CD4-positive, alpha-beta T cell (primary cell): Measurements from ENCODE around the gene ORMDL3. TPM values are rescaled to one million over a fixed set of nuclear protein-coding genes. Genes with fewer than 3 reads are reported as not detected.

ENCODE experiments used
- ATAC-seq: fragments of 200-7000 bp; cut with Tn5 transposase; one replicate; pipeline ENCODE4 v1.10.0; 2022; ENCODE audit warnings: mild to moderate bottlenecking; ENCODE audit not compliant: poor library complexity
- CTCF ChIA-PET: fragments of 350-600 bp; sonication (Branson Sonifier 250); formaldehyde crosslinking; loops from one replicate; lab custom pipeline; 2021; ENCODE audit warnings: antibody characterized with exemption, inconsistent platforms; lab: Charles Lee
- POLR2A ChIA-PET: fragments of 350-600 bp; sonication (Branson Sonifier 250); formaldehyde crosslinking; loops from one replicate; lab custom pipeline; 2021; ENCODE audit warnings: antibody characterized with exemption, inconsistent platforms; lab: Charles Lee
- DNase-seq, 14 experiments: peaks; one replicate each; pipeline ENCODE4 v3.0.0-alpha.2; 2013 to 2020; ENCODE audit warnings: mixed read lengths in 2 of 14
- H3K27ac ChIP-seq, 2 donors: one replicate each; pipeline versions ENCODE4 v1.5.1 to v1.7.0; 2013; ENCODE audit warnings: low read length in 2 of 2, low read depth in 1 of 2, mild to moderate bottlenecking in 1 of 2
- H3K27me3 ChIP-seq, 2 experiments: 1 replicate in 1 of 2; 2 replicates in 1 of 2; pipeline versions ENCODE4 v1.6.1 to v1.7.0; 2013; ENCODE audit warnings: low read length in 2 of 2, control low read depth in 1 of 2, mild to moderate bottlenecking in 1 of 2, moderate library complexity in 1 of 2; ENCODE audit not compliant: insufficient read depth in 2 of 2, control insufficient read depth in 1 of 2
- H3K36me3 ChIP-seq: one replicate; pipeline ENCODE4 v1.6.1; 2013; ENCODE audit warnings: low read length, control low read depth; ENCODE audit not compliant: insufficient read depth
- H3K4me1 ChIP-seq: one replicate; pipeline ENCODE4 v1.6.1; 2013; ENCODE audit warnings: low read length, control low read depth; ENCODE audit not compliant: insufficient read depth
- H3K4me3 ChIP-seq: one replicate; pipeline ENCODE4 v1.5.1; 2013; ENCODE audit warnings: mild to moderate bottlenecking, low read length, moderate library complexity
- H3K9me3 ChIP-seq, 2 experiments: 1 replicate in 1 of 2; 2 replicates in 1 of 2; pipeline versions ENCODE4 v1.6.1 to v1.7.0; 2013; ENCODE audit warnings: low read length in 2 of 2, mild to moderate bottlenecking in 2 of 2, control low read depth in 1 of 2, moderate library complexity in 1 of 2; ENCODE audit not compliant: control insufficient read depth in 1 of 2, insufficient read depth in 1 of 2
- H3K27ac Mint-ChIP-seq: one replicate; pipeline ENCODE4 v1.8.0; 2020; ENCODE audit warnings: mixed read lengths
- H3K27me3 Mint-ChIP-seq: one replicate; pipeline ENCODE4 v1.8.0; 2021; ENCODE audit warnings: mixed read lengths
- H3K36me3 Mint-ChIP-seq: one replicate; pipeline ENCODE4 v1.8.0; 2021; ENCODE audit warnings: low read depth, mixed read lengths
- H3K4me1 Mint-ChIP-seq: one replicate; pipeline ENCODE4 v1.8.0; 2021; ENCODE audit warnings: low read depth, mixed read lengths
- H3K4me3 Mint-ChIP-seq: one replicate; pipeline ENCODE4 v1.8.0; 2020; ENCODE audit warnings: mild to moderate bottlenecking, mixed read lengths
- H3K9me3 Mint-ChIP-seq: one replicate; pipeline ENCODE4 v1.8.0; 2020; ENCODE audit warnings: mixed read lengths
- intact Hi-C, 2 experiments: fragments of 100-400 bp; cut with DNase I in 1 of 2; cut with micrococcal nuclease in 1 of 2; formaldehyde crosslinking; loops; one replicate each; pipeline versions ENCODE4 v1.15.1 to v1.9.0; 2023 to 2025; cut with DNase I, micrococcal nuclease
- total RNA-seq, 174 experiments: library from RNA in 2 of 174; stranded (reverse) in 2 of 174; gene quantifications; one replicate each; pipeline ENCODE4 v1.2.3 and lab custom pipeline; 2021 to 2026
- TF ChIP-seq, protein P1 (sequence below): fragments of 200-600 bp; IDR thresholded peaks from one replicate; pipeline ENCODE4 v1.8.0; 2022; ENCODE audit warnings: antibody characterized with exemption, mild to moderate bottlenecking

ORMDL3 gene
- total RNA-seq, 2 experiments from 2014 or later = 103 to 105 TPM

DNA sequence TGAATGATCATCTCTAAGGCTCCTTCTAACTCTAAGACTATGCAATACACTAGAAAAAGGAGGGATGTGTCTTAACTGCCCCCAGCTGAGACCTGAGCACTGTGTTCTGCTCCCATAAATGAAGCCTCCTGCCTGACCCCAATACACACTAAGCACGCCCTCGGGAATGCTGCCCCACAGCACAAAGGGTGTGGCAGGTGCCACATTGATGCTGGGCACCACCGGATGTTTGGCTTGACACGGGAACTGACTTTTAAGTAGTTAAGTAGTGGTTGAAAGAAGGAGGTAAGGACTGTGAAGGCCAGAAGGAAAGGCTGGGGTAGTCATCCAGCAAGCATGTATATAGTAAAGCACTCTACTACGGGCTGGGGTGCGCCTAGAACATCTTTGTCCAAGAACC is 39.4 kb upstream of the ORMDL3 start:
- POLR2A ChIA-PET = no interaction called here
- intact Hi-C loops = no loop called here

DNA sequence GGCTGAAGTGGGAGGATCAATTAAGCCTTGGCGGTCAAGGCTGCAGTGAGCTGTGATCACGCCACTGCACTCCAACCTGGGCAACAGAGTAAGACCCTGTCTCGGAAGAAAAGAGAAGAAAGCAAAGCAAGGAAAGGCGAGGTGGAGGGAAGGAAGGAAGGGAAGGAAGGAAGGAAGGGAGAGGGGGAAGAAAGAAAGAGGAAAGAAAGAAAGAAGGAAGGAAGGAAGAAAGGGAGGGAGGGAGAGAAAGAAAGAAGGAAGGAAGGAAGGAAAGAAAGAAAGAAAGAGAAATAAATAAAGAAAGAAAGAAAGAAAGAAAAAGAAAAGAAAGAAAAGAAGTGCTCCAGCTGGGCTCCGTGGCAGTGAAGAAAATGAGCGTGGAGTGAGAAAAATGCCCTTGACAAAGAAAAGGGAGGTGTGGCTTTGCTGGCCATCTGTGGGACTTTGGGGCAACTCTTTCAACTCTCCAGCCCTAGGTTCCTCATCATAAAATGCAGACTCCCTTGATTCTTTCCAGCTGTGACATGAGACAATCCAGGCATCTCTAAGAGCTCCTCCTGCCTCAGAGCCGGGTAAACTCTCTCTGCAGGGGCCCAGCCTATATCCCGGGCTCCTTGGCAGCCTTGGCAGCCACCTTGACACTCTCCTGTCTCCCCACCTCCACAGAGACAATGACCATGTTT is 37.8 kb upstream of the ORMDL3 start:
- no peaks in the 10 kb centered on the region for H3K27me3 ChIP-seq
- H3K27ac ChIP-seq = no peak overlapping the region
- TF ChIP-seq, protein P1, sequence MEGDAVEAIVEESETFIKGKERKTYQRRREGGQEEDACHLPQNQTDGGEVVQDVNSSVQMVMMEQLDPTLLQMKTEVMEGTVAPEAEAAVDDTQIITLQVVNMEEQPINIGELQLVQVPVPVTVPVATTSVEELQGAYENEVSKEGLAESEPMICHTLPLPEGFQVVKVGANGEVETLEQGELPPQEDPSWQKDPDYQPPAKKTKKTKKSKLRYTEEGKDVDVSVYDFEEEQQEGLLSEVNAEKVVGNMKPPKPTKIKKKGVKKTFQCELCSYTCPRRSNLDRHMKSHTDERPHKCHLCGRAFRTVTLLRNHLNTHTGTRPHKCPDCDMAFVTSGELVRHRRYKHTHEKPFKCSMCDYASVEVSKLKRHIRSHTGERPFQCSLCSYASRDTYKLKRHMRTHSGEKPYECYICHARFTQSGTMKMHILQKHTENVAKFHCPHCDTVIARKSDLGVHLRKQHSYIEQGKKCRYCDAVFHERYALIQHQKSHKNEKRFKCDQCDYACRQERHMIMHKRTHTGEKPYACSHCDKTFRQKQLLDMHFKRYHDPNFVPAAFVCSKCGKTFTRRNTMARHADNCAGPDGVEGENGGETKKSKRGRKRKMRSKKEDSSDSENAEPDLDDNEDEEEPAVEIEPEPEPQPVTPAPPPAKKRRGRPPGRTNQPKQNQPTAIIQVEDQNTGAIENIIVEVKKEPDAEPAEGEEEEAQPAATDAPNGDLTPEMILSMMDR = no peak
- H3K27me3 Mint-ChIP-seq = peaks cover 10% of the 10 kb centered on the region
- DNase-seq (no peak), ATAC-seq (no peak)
- ChIA-PET CTCF (interaction anchor here (2.2 kb wide), 1 partner anchor 15 kb away, joined by 10 read pairs; the partner anchor contains the start of gene PSMD3), POLR2A (interaction anchor here (2.6 kb wide), 1 partner anchor 15 kb away, joined by 16 read pairs; the partner anchor contains the start of gene PSMD3)
- intact Hi-C loops = no loop called here
- no peaks in the 10 kb centered on the region for H3K36me3 ChIP-seq
- no peak overlapping the region for H3K4me3 ChIP-seq
- H3K4me3 Mint-ChIP-seq = no peak overlapping the region
- H3K27ac Mint-ChIP-seq = no peak overlapping the region
- peaks cover 33% of the 10 kb centered on the region for H3K4me1 Mint-ChIP-seq
- H3K9me3 Mint-ChIP-seq = no peaks in the 10 kb centered on the region
- H3K4me1 ChIP-seq = peaks cover 33% of the 10 kb centered on the region
- H3K36me3 Mint-ChIP-seq = no peaks in the 10 kb centered on the region
- H3K9me3 ChIP-seq = no peaks in the 10 kb centered on the region

More for the DNA sequence above, 39.4 kb upstream of the ORMDL3 start:
- Histone ChIP-seq H3K4me1 (peaks cover 33% of the 10 kb centered on the region), H3K36me3 (no peaks in the 10 kb centered on the region), H3K9me3 (no peaks in the 10 kb centered on the region), H3K4me3 (no peak overlapping the region), H3K27me3 (no peaks in the 10 kb centered on the region), H3K27ac (no peak overlapping the region)
- H3K27ac Mint-ChIP-seq = no peak overlapping the region
- peaks cover 24% of the 10 kb centered on the region for H3K27me3 Mint-ChIP-seq
- CTCF ChIA-PET = interaction anchor here (1.8 kb wide), 1 partner anchor 14 kb away, joined by 4 read pairs; the partner anchor contains the start of gene PSMD3
- TF ChIP-seq, protein P1 = no peak
- H3K4me1 Mint-ChIP-seq = peaks cover 28% of the 10 kb centered on the region
- no peaks in the 10 kb centered on the region for H3K36me3 Mint-ChIP-seq
- DNase-seq = no peak
- no peaks in the 10 kb centered on the region for H3K9me3 Mint-ChIP-seq
- H3K4me3 Mint-ChIP-seq = no peak overlapping the region
- ATAC-seq = no peak

DNA sequence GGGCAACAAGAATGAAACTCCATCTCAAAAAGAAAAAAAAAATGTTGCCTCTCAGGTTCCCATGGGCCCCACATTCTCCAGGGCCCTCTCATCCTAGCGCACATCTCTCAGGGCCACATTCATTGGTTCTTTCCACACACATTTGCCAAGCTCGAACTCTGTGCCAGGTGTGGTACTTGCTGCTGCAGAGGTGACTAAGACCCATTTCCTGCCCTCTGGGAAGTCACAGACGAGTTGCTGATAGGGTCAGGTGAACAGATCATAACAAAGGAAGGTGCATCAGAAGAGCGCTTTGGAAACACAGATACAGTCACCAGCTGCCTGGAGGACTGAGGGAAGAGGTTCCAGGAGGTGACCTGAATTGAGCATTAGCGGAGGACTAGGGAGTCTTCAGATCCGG is 36.4 kb upstream of the ORMDL3 start:
- TF ChIP-seq, protein P1 = no peak
- H3K27ac Mint-ChIP-seq = peak overlapping the region; percentile 30
- H3K27me3 ChIP-seq = no peaks in the 10 kb centered on the region
- DNase-seq (peak in 13 of 14 experiments; percentile 16 to 68 (median 52)), ATAC-seq (peak; percentile 71)
- H3K9me3 ChIP-seq = no peaks in the 10 kb centered on the region
- peaks cover 37% of the 10 kb centered on the region for H3K4me1 Mint-ChIP-seq
- H3K27ac ChIP-seq = no peak overlapping the region
- H3K27me3 Mint-ChIP-seq = no peaks in the 10 kb centered on the region
- ChIA-PET POLR2A (interaction anchor here (2.6 kb wide), 1 partner anchor 17 kb away, joined by 16 read pairs; the partner anchor contains the start of gene PSMD3), CTCF (interaction anchor here (1.6 to 2.2 kb wide), 2 partner anchors 16 to 227 kb away, joined by 4 to 10 read pairs; partner anchors contain the start of gene PSMD3)
- H3K4me3 ChIP-seq = no peak overlapping the region
- peaks cover 38% of the 10 kb centered on the region for H3K4me1 ChIP-seq
- no peaks in the 10 kb centered on the region for H3K36me3 ChIP-seq
- intact Hi-C loops = loop anchor here in 1 of 2 experiments (1.0 to 5.0 kb wide), 2 partner anchors 16 to 37 kb away; partner anchors contain the start of genes LRRC3C, ORMDL3 and PSMD3
- H3K4me3 Mint-ChIP-seq = no peak overlapping the region
- no peaks in the 10 kb centered on the region for H3K9me3 Mint-ChIP-seq
- H3K36me3 Mint-ChIP-seq = no peaks in the 10 kb centered on the region
